Activated CD4-positive, alpha-beta T cell treated with anti-CD3 and anti-CD28 coated beads, Interleukin-2, amount 50 U/mL, for 1 hour (primary cell): ENCODE data around the gene ALOXE3.
A peak's percentile ranks its signal among the peaks of the same experiment; 100 is the strongest.
"Not testable (repeated sequence)": the region's sequence is repeated elsewhere in the genome, so short reads cannot be mapped to it uniquely, and the experiment has no call there.

Experiments
- DNase-seq: peaks from one replicate; pipeline ENCODE4 v3.0.0-alpha.2; 2020

The ALOXE3 gene

GRCh38 chr17:8121407-8121680 is 3.0 kb upstream of the ALOXE3 start:
- no peak for DNase-seq

- peak; percentile 59 for DNase-seq
These were observed 2.4 kb upstream of the ALOXE3 start for GRCh38 chr17:8120520-8121406.

- DNase-seq, result peak; percentile 78
These were observed 1.5 kb upstream of the ALOXE3 start for GRCh38 chr17:8119581-8120519.

GRCh38 chr17:8118769-8119580 is 661 bp upstream of the ALOXE3 start:
- peak; percentile 83 for DNase-seq

- DNase-seq, result no peak
These were observed 841 bp downstream of the ALOXE3 start for GRCh38 chr17:8117367-8117979.

GRCh38 chr17:8116776-8117175 is 1.5 kb downstream of the ALOXE3 start:
- no peak for DNase-seq

GRCh38 chr17:8110907-8111306 is 7.4 kb downstream of the ALOXE3 start:
- no peak for DNase-seq

GRCh38 chr17:8110456-8110804 is 7.9 kb downstream of the ALOXE3 start:
- DNase-seq, result no peak

GRCh38 chr17:8109661-8110455 is 8.5 kb downstream of the ALOXE3 start:
- DNase-seq, result peak; percentile 84

GRCh38 chr17:8108972-8109660 is 9.2 kb downstream of the ALOXE3 start:
- DNase-seq, result no peak

- not testable (repeated sequence) for DNase-seq
These were observed 11.3 kb downstream of the ALOXE3 start for GRCh38 chr17:8106980-8107379.

GRCh38 chr17:8105957-8106398 is 12.3 kb downstream of the ALOXE3 start:
- DNase-seq, result no peak

GRCh38 chr17:8104911-8105310 is 13.4 kb downstream of the ALOXE3 start:
- DNase-seq, result no peak

- DNase-seq, result no peak
These were observed 14.8 kb downstream of the ALOXE3 start for GRCh38 chr17:8103549-8103948.

GRCh38 chr17:8101721-8102120 is 16.6 kb downstream of the ALOXE3 start:
- no peak for DNase-seq

- no peak for DNase-seq
These were observed 17.6 kb downstream of the ALOXE3 start for GRCh38 chr17:8100763-8101162.

GRCh38 chr17:8100111-8100510 is 18.2 kb downstream of the ALOXE3 start:
- no peak for DNase-seq

- no peak for DNase-seq
These were observed 21.8 kb downstream of the ALOXE3 start for GRCh38 chr17:8096541-8096940.

GRCh38 chr17:8095361-8095760 is 23.0 kb downstream of the ALOXE3 start:
- DNase-seq, result no peak

- no peak for DNase-seq
These were observed 27.2 kb downstream of the ALOXE3 start for GRCh38 chr17:8091033-8091687.

GRCh38 chr17:8089728-8090127 is 28.6 kb downstream of the ALOXE3 start:
- no peak for DNase-seq
